Tibial artery (tissue), 4 donors: Measurements from ENCODE around the gene USPL1.

Experiments used
- DNase-seq, 2 donors: peaks; one replicate each; pipeline ENCODE4 v3.0.0-alpha.2; 2019
- H3K27ac ChIP-seq, 2 donors: fragments of 200-600 bp; sonication (generic) in 1 of 2; 1 replicate in 1 of 2; 2 replicates in 1 of 2; pipeline ENCODE4 v1.5.1; 2018 to 2019; ENCODE audit warnings: mild to moderate bottlenecking in 1 of 2
- H3K27me3 ChIP-seq, 2 donors: fragments of 200-600 bp; sonication (generic) in 1 of 2; one replicate each; pipeline versions ENCODE4 v1.5.1 to v1.6.0; 2016 to 2019
- H3K36me3 ChIP-seq, 3 donors: fragments of 200-600 bp; sonication (generic) in 2 of 3; one replicate each; pipeline ENCODE4 v1.5.1; 2016 to 2019; ENCODE audit warnings: mild to moderate bottlenecking in 2 of 3
- H3K4me1 ChIP-seq, 4 donors: fragments of 200-600 bp; sonication (generic) in 2 of 4; 1 replicate in 3 of 4; 2 replicates in 1 of 4; pipeline ENCODE4 v1.5.1; 2016 to 2019
- H3K4me3 ChIP-seq, 2 donors: fragments of 200-600 bp; sonication (generic) in 1 of 2; 1 replicate in 1 of 2; 2 replicates in 1 of 2; pipeline ENCODE4 v1.5.1; 2018 to 2019; ENCODE audit warnings: mild to moderate bottlenecking in 2 of 2
- H3K9me3 ChIP-seq, 3 donors: fragments of 200-600 bp; sonication (generic) in 1 of 3; one replicate each; pipeline ENCODE4 v1.5.1; 2016 to 2019
- CTCF ChIP-seq, 2 experiments: fragments of 200-600 bp in 1 of 2; fragments of 450-650 bp in 1 of 2; IDR thresholded peaks; one replicate each; pipeline ENCODE4 v1.5.1; 2017 to 2019; ENCODE audit warnings: antibody characterized with exemption in 2 of 2, mild to moderate bottlenecking in 1 of 2, moderate library complexity in 1 of 2
- intact Hi-C: fragments of 100-400 bp; cut with DNase I; formaldehyde crosslinking; loops from one replicate; pipeline ENCODE4 v1.15.0; 2023; ENCODE audit warnings: low total_unique reads

The USPL1 gene

GRCh38 chr13:30671271-30671815 lies 53.6 kb downstream of the USPL1 start:
- no peaks in the 10 kb centered on the region for H3K36me3 ChIP-seq
- no peak overlapping the region for H3K27ac ChIP-seq
- peaks cover 0 to 7% (median 2%) of the 10 kb centered on the region in 4 donors for H3K4me1 ChIP-seq
- H3K9me3 ChIP-seq: no peaks in the 10 kb centered on the region
- intact Hi-C loops: loop anchor here (5.0 to 10.0 kb wide), 2 partner anchors 57 to 371 kb away; partner anchors contain the start of gene USPL1
- H3K27me3 ChIP-seq: no peaks in the 10 kb centered on the region
- no peak for DNase-seq
- H3K4me3 ChIP-seq: no peak overlapping the region
- no peak for TF ChIP-seq CTCF (IDR thresholded peaks at IDR 0.05)

GRCh38 chr13:30673669-30674521 lies 56.2 kb downstream of the USPL1 start:
- no peaks in the 10 kb centered on the region for H3K36me3 ChIP-seq
- TF ChIP-seq CTCF (IDR thresholded peaks at IDR 0.05): peak; percentile 70 to 74
- intact Hi-C loops: loop anchor here (5.0 to 10.0 kb wide), 2 partner anchors 59 to 368 kb away; partner anchors contain the start of gene USPL1
- peak overlapping the region; percentile 55 to 57 for H3K4me3 ChIP-seq
- peaks cover 0 to 7% (median 2%) of the 10 kb centered on the region in 4 donors for H3K4me1 ChIP-seq
- peak overlapping the region; percentile 80 for H3K27ac ChIP-seq
- peak; percentile 89 to 96 for DNase-seq
- H3K27me3 ChIP-seq: no peaks in the 10 kb centered on the region
- H3K9me3 ChIP-seq: no peaks in the 10 kb centered on the region

GRCh38 chr13:30675717-30676116 lies 58.0 kb downstream of the USPL1 start:
- H3K4me3 ChIP-seq: no peak overlapping the region
- intact Hi-C loops: loop anchor here (2.0 to 10.0 kb wide), 3 partner anchors 61 to 193 kb away; partner anchors contain the start of gene USPL1

GRCh38 chr13:30676672-30677071 lies 59.0 kb downstream of the USPL1 start:
- H3K4me1 ChIP-seq: peaks cover 0 to 7% (median 2%) of the 10 kb centered on the region in 4 donors
- TF ChIP-seq CTCF (IDR thresholded peaks at IDR 0.05): peak; percentile 19 to 22
- no peak for DNase-seq
- no peak overlapping the region for H3K4me3 ChIP-seq
- H3K27ac ChIP-seq: no peak overlapping the region
- no peaks in the 10 kb centered on the region for H3K36me3 ChIP-seq
- H3K27me3 ChIP-seq: no peaks in the 10 kb centered on the region
- H3K9me3 ChIP-seq: no peaks in the 10 kb centered on the region
- intact Hi-C loops: loop anchor here (2.0 to 10.0 kb wide), 3 partner anchors 62 to 192 kb away; partner anchors contain the start of gene USPL1

More at GRCh38 chr13:30675717-30676116, 58.0 kb downstream of the USPL1 start:
- TF ChIP-seq CTCF (IDR thresholded peaks at IDR 0.05): no peak
- peaks cover 0 to 7% (median 2%) of the 10 kb centered on the region in 4 donors for H3K4me1 ChIP-seq
- H3K27me3 ChIP-seq: no peaks in the 10 kb centered on the region
- peak overlapping the region in 1 of 2 donors; percentile 26 for H3K27ac ChIP-seq
- DNase-seq: no peak
- H3K9me3 ChIP-seq: no peaks in the 10 kb centered on the region
- H3K36me3 ChIP-seq: no peaks in the 10 kb centered on the region

- intact Hi-C loops: loop anchor here (5.0 to 10.0 kb wide), 2 partner anchors 65 to 123 kb away; partner anchors contain the start of gene USPL1
- peak; percentile 53 to 66 for TF ChIP-seq CTCF (IDR thresholded peaks at IDR 0.05)
- H3K4me3 ChIP-seq: no peak overlapping the region
- H3K4me1 ChIP-seq: no peaks in the 10 kb centered on the region
- H3K36me3 ChIP-seq: no peaks in the 10 kb centered on the region
- H3K27ac ChIP-seq: no peak overlapping the region
- H3K27me3 ChIP-seq: no peaks in the 10 kb centered on the region
- H3K9me3 ChIP-seq: no peaks in the 10 kb centered on the region
- DNase-seq: no peak
These were observed 62.0 kb downstream of the USPL1 start for GRCh38 chr13:30679483-30680330.
